ENCODE measurements around the gene UPK1B. TPM values are rescaled to one million over a fixed set of nuclear protein-coding genes. Genes with fewer than 3 reads are reported as not detected.
"Not testable (repeated sequence)": the region's sequence is repeated elsewhere in the genome, so short reads cannot be mapped to it uniquely, and the experiment has no call there.

UPK1B gene
- total and polyA plus RNA-seq, 8 donors, result 0.91 to 6.6 (median 3.2) TPM

DNA sequence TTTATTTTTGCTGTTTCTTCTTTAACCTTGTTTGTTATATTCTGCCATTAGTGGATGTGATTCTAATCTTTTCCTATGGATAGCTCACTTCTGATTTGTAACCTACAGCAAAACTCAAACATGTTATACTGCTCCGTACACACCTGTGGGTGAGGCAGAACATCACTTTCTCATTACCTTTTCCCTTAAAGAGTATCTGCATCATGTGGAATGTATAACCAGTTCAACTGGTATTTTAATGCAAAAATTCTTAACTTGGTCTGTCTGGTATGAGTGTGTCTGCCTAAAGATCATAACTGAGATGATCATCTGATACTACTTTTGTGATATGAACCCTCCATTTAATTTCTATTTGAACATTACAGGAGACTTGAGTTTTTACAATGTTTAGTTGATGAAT lies 13.0 kb upstream of the UPK1B start:
- H3K36me3 ChIP-seq, result no peaks in the 10 kb centered on the region
- no peak overlapping the region for H3K27ac ChIP-seq
- intact Hi-C loops (cut with DNase I), result no loop called here
- no peaks in the 10 kb centered on the region for H3K9me3 ChIP-seq
- no peak for DNase-seq
- ATAC-seq, result no peak
- H3K4me3 ChIP-seq, result no peak overlapping the region
- peaks cover 4 to 12% (median 8%) of the 10 kb centered on the region in 3 donors for H3K4me1 ChIP-seq
- 26 to 31% methylated on average over 1 of the region's 1 CpG for WGBS, 2 donors
- H3K27me3 ChIP-seq, result no peaks in the 10 kb centered on the region
- TF ChIP-seq, protein P1, sequence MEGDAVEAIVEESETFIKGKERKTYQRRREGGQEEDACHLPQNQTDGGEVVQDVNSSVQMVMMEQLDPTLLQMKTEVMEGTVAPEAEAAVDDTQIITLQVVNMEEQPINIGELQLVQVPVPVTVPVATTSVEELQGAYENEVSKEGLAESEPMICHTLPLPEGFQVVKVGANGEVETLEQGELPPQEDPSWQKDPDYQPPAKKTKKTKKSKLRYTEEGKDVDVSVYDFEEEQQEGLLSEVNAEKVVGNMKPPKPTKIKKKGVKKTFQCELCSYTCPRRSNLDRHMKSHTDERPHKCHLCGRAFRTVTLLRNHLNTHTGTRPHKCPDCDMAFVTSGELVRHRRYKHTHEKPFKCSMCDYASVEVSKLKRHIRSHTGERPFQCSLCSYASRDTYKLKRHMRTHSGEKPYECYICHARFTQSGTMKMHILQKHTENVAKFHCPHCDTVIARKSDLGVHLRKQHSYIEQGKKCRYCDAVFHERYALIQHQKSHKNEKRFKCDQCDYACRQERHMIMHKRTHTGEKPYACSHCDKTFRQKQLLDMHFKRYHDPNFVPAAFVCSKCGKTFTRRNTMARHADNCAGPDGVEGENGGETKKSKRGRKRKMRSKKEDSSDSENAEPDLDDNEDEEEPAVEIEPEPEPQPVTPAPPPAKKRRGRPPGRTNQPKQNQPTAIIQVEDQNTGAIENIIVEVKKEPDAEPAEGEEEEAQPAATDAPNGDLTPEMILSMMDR (IDR thresholded peaks at IDR 0.05), result no peak
- peak; percentile 9 for FAIRE-seq

DNA sequence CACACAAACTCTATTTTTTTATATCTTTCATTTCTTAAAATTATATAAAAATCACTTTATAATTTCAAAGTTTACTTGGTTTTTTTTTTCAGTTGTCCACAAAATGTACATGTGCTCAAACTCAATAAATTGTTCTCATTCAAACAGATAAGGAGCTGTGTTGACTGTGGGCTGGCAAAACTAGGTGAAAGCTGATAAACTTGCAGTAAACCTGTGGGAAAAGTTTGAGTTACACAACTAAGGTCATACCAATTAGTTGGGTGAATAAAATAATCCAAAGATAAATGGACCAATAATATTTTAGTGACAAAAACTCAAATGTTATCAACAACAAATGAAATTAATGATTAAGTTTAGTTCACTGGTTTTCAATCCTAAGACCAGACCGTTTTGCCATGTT lies 12.6 kb upstream of the UPK1B start:
- intact Hi-C loops (cut with DNase I), result no loop called here
- Histone ChIP-seq H3K4me3 (no peak overlapping the region), H3K27me3 (no peaks in the 10 kb centered on the region), H3K4me1 (peaks cover 4 to 12% (median 8%) of the 10 kb centered on the region in 3 donors), H3K27ac (no peak overlapping the region), H3K9me3 (no peaks in the 10 kb centered on the region), H3K36me3 (no peaks in the 10 kb centered on the region)
- WGBS, 2 donors, result 8 to 18% methylated on average over 1 of the region's 1 CpG
- DNase-seq (no peak), ATAC-seq (peak in 3 of 4 donors; percentile 60 to 73 (median 66)), FAIRE-seq (no peak)
- TF ChIP-seq, protein P1 (IDR thresholded peaks at IDR 0.05), result no peak

DNA sequence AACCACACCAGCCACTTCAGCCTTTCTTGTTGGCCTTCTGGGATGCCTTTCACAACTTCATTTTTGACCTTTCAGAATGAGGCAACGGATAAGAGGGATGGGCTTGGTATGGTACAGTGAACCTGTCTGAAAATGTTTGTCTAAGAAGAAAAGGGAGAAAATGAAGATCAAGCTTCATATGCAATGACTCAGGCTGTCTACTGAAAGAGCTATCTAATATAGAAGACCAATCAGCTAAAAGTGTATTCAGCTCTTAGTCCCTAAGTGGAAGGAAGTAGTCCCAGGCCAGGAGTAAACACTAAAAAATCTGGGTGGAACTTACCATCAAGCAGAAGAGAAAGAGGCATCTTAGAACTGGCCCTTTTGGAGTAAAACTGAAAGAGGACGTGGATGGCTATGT lies 12.2 kb upstream of the UPK1B start:
- intact Hi-C loops (cut with DNase I), result no loop called here
- WGBS, 2 donors, result 43 to 48% methylated on average over 2 of the region's 2 CpGs

DNA sequence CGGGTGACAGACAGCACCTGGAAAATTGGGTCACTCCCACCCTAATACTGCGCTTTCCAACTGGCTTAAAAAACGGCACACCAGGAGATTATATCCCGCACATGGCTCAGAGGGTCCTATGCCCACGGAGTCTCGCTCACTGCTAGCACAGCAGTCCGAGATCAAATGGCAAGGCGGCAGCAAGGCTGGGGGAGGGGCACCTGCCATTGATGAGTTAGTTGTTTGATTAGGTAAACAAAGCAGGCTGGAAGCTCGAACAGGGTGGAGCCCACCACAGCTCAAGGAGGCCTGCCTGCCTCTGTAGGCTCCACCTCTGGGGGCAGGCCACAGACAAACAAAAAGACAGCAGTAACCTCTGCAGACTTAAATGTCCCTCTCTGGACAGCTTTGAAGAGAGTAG lies 8.7 kb upstream of the UPK1B start:
- H3K36me3 ChIP-seq; DNase-seq; H3K9me3 ChIP-seq; FAIRE-seq; ATAC-seq; H3K27ac ChIP-seq; H3K4me3 ChIP-seq; intact Hi-C loops (cut with DNase I); H3K27me3 ChIP-seq: not testable (repeated sequence)
- WGBS, 2 donors, result 75 to 82% methylated on average over 9 of the region's 9 CpGs
- peaks cover 4 to 12% (median 8%) of the 10 kb centered on the region in 3 donors for H3K4me1 ChIP-seq

More for the DNA sequence above, 12.2 kb upstream of the UPK1B start:
- H3K27ac ChIP-seq, result no peak overlapping the region
- no peaks in the 10 kb centered on the region for H3K36me3 ChIP-seq
- no peak for DNase-seq
- H3K4me3 ChIP-seq, result no peak overlapping the region
- no peaks in the 10 kb centered on the region for H3K27me3 ChIP-seq
- ATAC-seq, result peak in 3 of 4 donors; percentile 24 to 48 (median 30)
- TF ChIP-seq, protein P1 (IDR thresholded peaks at IDR 0.05), result no peak
- FAIRE-seq, result no peak
- H3K4me1 ChIP-seq, result peaks cover 4 to 12% (median 8%) of the 10 kb centered on the region in 3 donors
- no peaks in the 10 kb centered on the region for H3K9me3 ChIP-seq

DNA sequence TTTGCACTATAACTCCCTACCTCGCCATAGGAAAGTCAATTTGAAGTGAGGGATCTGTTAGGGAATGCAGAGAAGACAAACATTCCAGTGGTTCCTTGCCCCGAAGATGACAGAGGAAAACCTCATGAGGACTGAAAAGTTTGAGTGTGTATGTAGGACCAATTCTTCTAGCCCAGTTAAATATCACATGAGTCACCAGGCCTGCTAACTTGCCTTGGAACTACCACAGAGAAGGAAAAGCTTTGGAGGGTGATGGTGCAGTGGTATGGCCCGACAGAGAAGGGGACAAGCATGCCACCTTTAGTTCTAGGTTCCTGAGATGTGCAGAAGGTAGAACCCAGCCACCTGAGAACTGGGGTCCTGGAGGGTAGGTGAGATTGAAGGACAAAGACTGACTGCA lies 2.6 kb upstream of the UPK1B start:
- H3K9me3 ChIP-seq, result no peaks in the 10 kb centered on the region
- WGBS, 2 donors, result 75 to 86% methylated on average over 3 of the region's 3 CpGs

More for the DNA sequence above, 2.6 kb upstream of the UPK1B start:
- Histone ChIP-seq H3K4me3 (no peak overlapping the region), H3K36me3 (no peaks in the 10 kb centered on the region), H3K27me3 (no peaks in the 10 kb centered on the region), H3K27ac (no peak overlapping the region), H3K4me1 (peaks cover 0 to 7% (median 0%) of the 10 kb centered on the region in 3 donors)
- ATAC-seq, result no peak
- no peak for FAIRE-seq
- intact Hi-C loops (cut with DNase I), result no loop called here
- DNase-seq, result no peak
- TF ChIP-seq, protein P1 (IDR thresholded peaks at IDR 0.05), result no peak
